Thyroid gland (tissue), 4 donors: ENCODE measurements around the gene PPARG. TPM values are rescaled to one million over a fixed set of nuclear protein-coding genes. Genes with fewer than 3 reads are reported as not detected.

Experiments used
- DNase-seq, 2 donors: peaks; one replicate each; pipeline ENCODE4 v3.0.0-alpha.2; 2019
- H3K27ac ChIP-seq, 3 donors: fragments of 200-600 bp; sonication (generic); 1 replicate in 2 of 3; 2 replicates in 1 of 3; pipeline ENCODE4 v1.5.1; 2016 to 2019; ENCODE audit warnings: mild to moderate bottlenecking in 1 of 3, moderate library complexity in 1 of 3
- H3K27me3 ChIP-seq: fragments of 200-600 bp; sonication (generic); one replicate; pipeline ENCODE4 v1.5.1; 2019
- H3K36me3 ChIP-seq, 2 donors: fragments of 200-600 bp; sonication (generic); one replicate each; pipeline ENCODE4 v1.5.1; 2016 to 2019
- H3K4me1 ChIP-seq, 2 donors: fragments of 200-600 bp; sonication (generic); one replicate each; pipeline ENCODE4 v1.5.1; 2017 to 2019
- H3K4me3 ChIP-seq, 3 donors: fragments of 200-600 bp; sonication (generic); replicated peaks in 1 of 3; 1 replicate in 2 of 3; 2 replicates in 1 of 3; pipeline ENCODE4 v1.5.1; 2016; ENCODE audit warnings: mild to moderate bottlenecking in 1 of 3
- H3K9me3 ChIP-seq: fragments of 200-600 bp; sonication (generic); one replicate; pipeline ENCODE4 v1.5.1; 2017
- CTCF ChIP-seq, 6 experiments: fragments of 200-600 bp in 3 of 6; fragments of 450-650 bp in 3 of 6; sonication (generic) in 3 of 6; IDR thresholded peaks; one replicate each; pipeline ENCODE4 v1.5.1; 2016 to 2019; ENCODE audit warnings: antibody characterized with exemption in 6 of 6, mild to moderate bottlenecking in 2 of 6, inconsistent platforms in 1 of 6, moderate library complexity in 1 of 6
- POLR2A ChIP-seq, 2 donors: fragments of 450-650 bp; IDR thresholded peaks; one replicate each; pipeline ENCODE4 v1.6.1; 2017; ENCODE audit warnings: antibody characterized with exemption in 2 of 2, mild to moderate bottlenecking in 2 of 2, moderate library complexity in 1 of 2
- WGBS, 2 donors: methylation state at CpG; one replicate each; pipeline ENCODE4 v1.1.5; 2017; 5-methylcytosine and 5-hydroxymethylcytosine counted together
- intact Hi-C: fragments of 100-400 bp; cut with DNase I; formaldehyde crosslinking; loops from one replicate; pipeline ENCODE4 v1.15.1; 2023
- total RNA-seq, 4 donors: library from RNA; depleted of rRNA; stranded (reverse); fragments of >200 nt; gene quantifications; one replicate each; pipeline ENCODE4 v1.2.3, GENCODE V29; 2016

The PPARG gene
- total RNA-seq, 4 donors from 2014 or later: 20.0 to 27.3 (median 23.7) TPM

- Histone ChIP-seq H3K4me1 (peaks cover 0 to 6% of the 10 kb centered on the region in 2 donors), H3K27me3 (no peaks in the 10 kb centered on the region), H3K4me3 (no peak overlapping the region), H3K27ac (peak overlapping the region in 1 of 3 donors; percentile 4), H3K9me3 (no peaks in the 10 kb centered on the region), H3K36me3 (no peaks in the 10 kb centered on the region)
- intact Hi-C loops: no loop called here
- TF ChIP-seq CTCF (IDR thresholded peaks at IDR 0.05): no peak
- no peak for TF ChIP-seq POLR2A (IDR thresholded peaks at IDR 0.05)
- DNase-seq: no peak
- WGBS, 2 donors: 87 to 96% methylated on average over 6 of the region's 6 CpGs
Measured at GRCh38 chr3:12437221-12437605, 148.3 kb downstream of the PPARG start.

- intact Hi-C loops: no loop called here
- H3K27ac ChIP-seq: no peak overlapping the region
- H3K4me1 ChIP-seq: peaks cover 0 to 6% of the 10 kb centered on the region in 2 donors
- no peak overlapping the region for H3K4me3 ChIP-seq
- H3K9me3 ChIP-seq: no peaks in the 10 kb centered on the region
- no peak for DNase-seq
- H3K36me3 ChIP-seq: no peaks in the 10 kb centered on the region
- TF ChIP-seq CTCF (IDR thresholded peaks at IDR 0.05): no peak
- no peak for TF ChIP-seq POLR2A (IDR thresholded peaks at IDR 0.05)
- no peaks in the 10 kb centered on the region for H3K27me3 ChIP-seq
- 67 to 86% methylated on average over 11 to 13 of the region's 13 CpGs for WGBS, 2 donors
Measured at GRCh38 chr3:12437861-12438260, 149.0 kb downstream of the PPARG start.

- TF ChIP-seq CTCF (IDR thresholded peaks at IDR 0.05) (no peak), POLR2A (IDR thresholded peaks at IDR 0.05) (no peak)
- Histone ChIP-seq H3K4me3 (no peak overlapping the region), H3K9me3 (no peaks in the 10 kb centered on the region), H3K27ac (no peak overlapping the region), H3K4me1 (peaks cover 0 to 6% of the 10 kb centered on the region in 2 donors), H3K27me3 (no peaks in the 10 kb centered on the region), H3K36me3 (no peaks in the 10 kb centered on the region)
- 92 to 95% methylated on average over 4 of the region's 4 CpGs for WGBS, 2 donors
- DNase-seq: no peak
- intact Hi-C loops: no loop called here
Measured at GRCh38 chr3:12438318-12438717, 149.4 kb downstream of the PPARG start.

- Histone ChIP-seq H3K27me3 (no peaks in the 10 kb centered on the region), H3K9me3 (no peaks in the 10 kb centered on the region), H3K4me1 (peaks cover 0 to 6% of the 10 kb centered on the region in 2 donors), H3K36me3 (no peaks in the 10 kb centered on the region), H3K4me3 (no peak overlapping the region), H3K27ac (no peak overlapping the region)
- intact Hi-C loops: no loop called here
- 73 to 87% methylated on average over 11 of the region's 11 CpGs for WGBS, 2 donors
- no peak for DNase-seq
- TF ChIP-seq POLR2A (IDR thresholded peaks at IDR 0.05): no peak
- TF ChIP-seq CTCF (IDR thresholded peaks at IDR 0.05): no peak
Measured at GRCh38 chr3:12439161-12439940, 150.5 kb downstream of the PPARG start.

- peak; percentile 9 to 10 for DNase-seq
- Histone ChIP-seq H3K27me3 (no peaks in the 10 kb centered on the region), H3K4me3 (no peak overlapping the region), H3K27ac (no peak overlapping the region), H3K4me1 (peaks cover 0 to 6% of the 10 kb centered on the region in 2 donors), H3K9me3 (no peaks in the 10 kb centered on the region), H3K36me3 (no peaks in the 10 kb centered on the region)
- TF ChIP-seq CTCF (IDR thresholded peaks at IDR 0.05): no peak
- no peak for TF ChIP-seq POLR2A (IDR thresholded peaks at IDR 0.05)
- intact Hi-C loops: no loop called here
- 61 to 70% methylated on average over 16 to 18 of the region's 21 CpGs for WGBS, 2 donors
Measured at GRCh38 chr3:12440927-12441714, 152.3 kb downstream of the PPARG start.
